ENCODE results near the gene P2RY1. TPM values are rescaled to one million over a fixed set of nuclear protein-coding genes. Genes with fewer than 3 reads are reported as not detected.

The P2RY1 gene
- total and polyA plus RNA-seq, 9 of the 15 experiments (the other 6 are each of a cell fraction or from before 2014, with no cell fraction given), result 6.0 to 27.9 (median 18.4) TPM

GRCh38 chr3:152849996-152850578 is 15.2 kb downstream of the P2RY1 start (continued):
- TF ChIP-seq NR2C2 (CRISPR knock-in tag; IDR thresholded peaks at IDR 0.05), result no peak
- peak; percentile 85 for TF ChIP-seq NR2C2 (tag; IDR thresholded peaks at IDR 0.05)
- 0 out of 4 replicates have a peak, but pooled peaks of 1 of the 2 experiments have one; percentile 7 for TF ChIP-seq TRIM24 (IDR thresholded peaks at IDR 0.05)

DNA sequence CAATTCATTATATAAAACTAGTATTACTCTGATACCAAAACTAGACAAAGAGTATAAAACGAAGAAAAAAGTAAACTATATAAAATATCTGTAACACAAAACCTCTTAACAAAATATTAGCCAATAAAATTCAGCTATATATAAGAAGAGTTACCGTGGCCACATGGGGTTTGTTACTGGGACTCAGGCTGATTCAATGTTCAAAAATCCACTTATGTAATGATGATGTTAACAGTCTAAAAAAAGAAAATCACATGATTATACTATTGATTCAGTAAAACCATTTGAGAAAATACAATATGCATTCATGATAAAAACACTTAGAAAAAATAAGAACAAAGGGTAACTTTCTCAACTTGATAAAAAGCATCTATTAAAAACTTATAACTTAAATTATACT is 18.3 kb downstream of the P2RY1 start:
- Histone ChIP-seq H3K4me1 (replicated peaks in 1 of 2; ENCODE audit: control insufficient read depth in 2 of 2, insufficient read depth in 2 of 2, low read length in 2 of 2) (peaks cover 0 to 31% of the 10 kb centered on the region in 2 experiments; a peak in 3 of 5 replicates), H3K27ac (ENCODE audit: extremely low read depth, low read depth, low read length) (no peak overlapping the region), H4K20me1 (replicated peaks; ENCODE audit: control insufficient read depth, insufficient read depth, low read length) (no peaks in the 10 kb centered on the region), H3K4me3 (no peak overlapping the region), H3K9me3 (replicated peaks; ENCODE audit: control insufficient read depth, insufficient read depth, low read depth, low read length) (peaks cover 10% of the 10 kb centered on the region), H3K79me2 (ENCODE audit: control insufficient read depth, insufficient read depth, low read length) (no peaks in the 10 kb centered on the region), H2AFZ (ENCODE audit: low read depth, low read length) (no peak overlapping the region), H3K9ac (ENCODE audit: insufficient read depth in 1 of 2, low read depth in 2 of 2, low read length in 2 of 2) (no peak overlapping the region), H3K4me2 (ENCODE audit: insufficient read depth, low read length) (no peak overlapping the region), H3K36me3 (ENCODE audit: control insufficient read depth, insufficient read depth, low read length) (no peaks in the 10 kb centered on the region), H3K9me1 (ENCODE audit: control insufficient read depth, insufficient read depth, low read length) (no peaks in the 10 kb centered on the region), H3K27me3 (ENCODE audit: control insufficient read depth in 2 of 2, insufficient read depth in 2 of 2, low read length in 2 of 2) (no peaks in the 10 kb centered on the region)
- CTCF ChIA-PET (ENCODE audit: low intra/inter-chr PET ratio), result no interaction called here
- POLR2A ChIA-PET, result interaction anchor here (0.6 kb wide), 1 partner anchor 414 kb away, joined by 3 read pairs; no protein-coding TSS in a partner anchor
- ATAC-seq (no peak), FAIRE-seq (no peak), DNase-seq (ENCODE audit: extremely low read depth in 1 of 4, low spot score in 3 of 4) (no peak)
- 57% methylated on average over 2 of the region's 2 CpGs for WGBS (ENCODE audit: insufficient coverage, low coverage, missing lambda C conversion rate)
- in situ Hi-C loops (cut with MboI), result no loop called here
- BruUV-seq (replicated peaks), result no TSS peak
- intact Hi-C loops (cut with micrococcal nuclease), result no loop called here
- no peak for TF ChIP-seq NELFE (IDR thresholded peaks at IDR 0.05; ENCODE audit: insufficient read depth, insufficient read length)
- TF ChIP-seq IRF2 (CRISPR knock-in tag; IDR thresholded peaks at IDR 0.05), result no peak
- no peak for TF ChIP-seq ZNF12 (CRISPR knock-in tag; IDR thresholded peaks at IDR 0.05)
- TF ChIP-seq RFX7 (CRISPR knock-in tag; IDR thresholded peaks at IDR 0.05), result no peak
- no peak for TF ChIP-seq ZNF165 (CRISPR knock-in tag; IDR thresholded peaks at IDR 0.05; ENCODE audit: borderline replicate concordance)
- TF ChIP-seq YBX1 (IDR thresholded peaks at IDR 0.05), result no peak
- TF ChIP-seq NCOA6 (IDR thresholded peaks at IDR 0.05), result no peak
- TF ChIP-seq ESRRA (IDR thresholded peaks at IDR 0.05; ENCODE audit: borderline replicate concordance, low read depth), result no peak
- no peak for TF ChIP-seq ELF4 (CRISPR knock-in tag; IDR thresholded peaks at IDR 0.05)
- TF ChIP-seq, protein P1, sequence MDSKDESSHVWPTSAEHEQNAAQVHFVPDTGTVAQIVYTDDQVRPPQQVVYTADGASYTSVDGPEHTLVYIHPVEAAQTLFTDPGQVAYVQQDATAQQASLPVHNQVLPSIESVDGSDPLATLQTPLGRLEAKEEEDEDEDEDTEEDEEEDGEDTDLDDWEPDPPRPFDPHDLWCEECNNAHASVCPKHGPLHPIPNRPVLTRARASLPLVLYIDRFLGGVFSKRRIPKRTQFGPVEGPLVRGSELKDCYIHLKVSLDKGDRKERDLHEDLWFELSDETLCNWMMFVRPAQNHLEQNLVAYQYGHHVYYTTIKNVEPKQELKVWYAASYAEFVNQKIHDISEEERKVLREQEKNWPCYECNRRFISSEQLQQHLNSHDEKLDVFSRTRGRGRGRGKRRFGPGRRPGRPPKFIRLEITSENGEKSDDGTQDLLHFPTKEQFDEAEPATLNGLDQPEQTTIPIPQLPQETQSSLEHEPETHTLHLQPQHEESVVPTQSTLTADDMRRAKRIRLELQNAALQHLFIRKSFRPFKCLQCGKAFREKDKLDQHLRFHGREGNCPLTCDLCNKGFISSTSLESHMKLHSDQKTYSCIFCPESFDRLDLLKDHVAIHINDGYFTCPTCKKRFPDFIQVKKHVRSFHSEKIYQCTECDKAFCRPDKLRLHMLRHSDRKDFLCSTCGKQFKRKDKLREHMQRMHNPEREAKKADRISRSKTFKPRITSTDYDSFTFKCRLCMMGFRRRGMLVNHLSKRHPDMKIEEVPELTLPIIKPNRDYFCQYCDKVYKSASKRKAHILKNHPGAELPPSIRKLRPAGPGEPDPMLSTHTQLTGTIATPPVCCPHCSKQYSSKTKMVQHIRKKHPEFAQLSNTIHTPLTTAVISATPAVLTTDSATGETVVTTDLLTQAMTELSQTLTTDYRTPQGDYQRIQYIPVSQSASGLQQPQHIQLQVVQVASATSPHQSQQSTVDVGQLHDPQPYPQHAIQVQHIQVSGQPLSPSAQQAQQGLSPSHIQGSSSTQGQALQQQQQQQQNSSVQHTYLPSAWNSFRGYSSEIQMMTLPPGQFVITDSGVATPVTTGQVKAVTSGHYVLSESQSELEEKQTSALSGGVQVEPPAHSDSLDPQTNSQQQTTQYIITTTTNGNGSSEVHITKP (IDR thresholded peaks at IDR 0.05; ENCODE audit: partially characterized antibody), result no peak
- TF ChIP-seq GTF2A2 (tag; IDR thresholded peaks at IDR 0.05), result no peak
- no peak for TF ChIP-seq ZC3H4 (CRISPR knock-in tag; IDR thresholded peaks at IDR 0.05; ENCODE audit: borderline replicate concordance)
- no peak for TF ChIP-seq PRMT5 (CRISPR knock-in tag; IDR thresholded peaks at IDR 0.05)
